ENCODE measurements around the gene PCGF2. TPM values are rescaled to one million over a fixed set of nuclear protein-coding genes. Genes with fewer than 3 reads are reported as not detected.

Gene PCGF2
- total and polyA plus RNA-seq, 9 of the 15 experiments (the other 6 are each of a cell fraction or from before 2014, with no cell fraction given) = 1.3 to 33.4 (median 7.0) TPM

DNA sequence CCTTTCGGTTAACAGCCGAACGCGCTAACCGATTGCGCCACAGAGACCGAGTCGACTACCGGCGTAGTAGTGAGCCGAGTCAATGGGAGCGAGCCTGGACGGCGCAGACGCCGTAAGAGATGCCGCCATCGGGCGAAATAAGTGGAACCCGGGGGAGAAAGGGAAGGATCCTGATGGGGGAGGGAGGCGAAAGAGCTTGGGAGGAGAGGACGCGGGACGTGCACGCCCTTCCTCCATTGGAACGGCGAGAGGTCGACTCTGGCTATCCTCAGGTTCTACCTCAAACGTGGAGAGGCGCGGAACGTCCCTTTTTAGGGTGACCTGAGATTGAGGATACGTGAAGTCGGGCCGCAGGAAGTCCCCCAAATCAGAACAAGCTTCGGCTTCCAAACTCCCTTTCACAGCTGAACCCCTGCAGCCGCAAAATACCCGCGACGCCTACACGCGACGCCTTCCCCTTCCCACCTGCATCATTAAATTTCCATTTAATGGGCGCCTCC lies 3.7 kb upstream of the PCGF2 start (continued):
- TF ChIP-seq HDAC6 (IDR thresholded peaks at IDR 0.05; ENCODE audit: low read depth, low read length) (no peak), PHF20 (IDR thresholded peaks at IDR 0.05; ENCODE audit: partially characterized antibody) (peak; percentile 66), SRF (CRISPR knock-in tag; IDR thresholded peaks at IDR 0.05) (0 out of 4 replicates have a peak, but pooled peaks of 1 of the 2 experiments have one; percentile 25), ZNF408 (CRISPR knock-in tag; IDR thresholded peaks at IDR 0.05; ENCODE audit: low read depth) (no peak), NFE2L1 (tag; IDR thresholded peaks at IDR 0.05; ENCODE audit: borderline replicate concordance, low read depth) (no peak), FOS (IDR thresholded peaks at IDR 0.05; ENCODE audit: extremely low read depth, insufficient read length) (peak; percentile 4), MAZ (CRISPR knock-in tag; conservative IDR thresholded peaks at IDR 0.05 in 1 of 2, IDR thresholded peaks at IDR 0.05 in 1 of 2) (peak in 1 of 2 experiments; percentile 27; a peak in 1 of 4 replicates), CCAR2 (IDR thresholded peaks at IDR 0.05; ENCODE audit: low read depth, low read length) (no peak), RBFOX2 (IDR thresholded peaks at IDR 0.05; ENCODE audit: low read depth, low read length) (peak; percentile 60), ZNF12 (CRISPR knock-in tag; IDR thresholded peaks at IDR 0.05) (0 out of 2 replicates have a peak, but pooled peaks have one; percentile 18), CC2D1A (IDR thresholded peaks at IDR 0.05) (no peak), PHB2 (IDR thresholded peaks at IDR 0.05; ENCODE audit: low read depth) (no peak; the same call in 1 of the 2 replicates)
- TF ChIP-seq, protein P1, sequence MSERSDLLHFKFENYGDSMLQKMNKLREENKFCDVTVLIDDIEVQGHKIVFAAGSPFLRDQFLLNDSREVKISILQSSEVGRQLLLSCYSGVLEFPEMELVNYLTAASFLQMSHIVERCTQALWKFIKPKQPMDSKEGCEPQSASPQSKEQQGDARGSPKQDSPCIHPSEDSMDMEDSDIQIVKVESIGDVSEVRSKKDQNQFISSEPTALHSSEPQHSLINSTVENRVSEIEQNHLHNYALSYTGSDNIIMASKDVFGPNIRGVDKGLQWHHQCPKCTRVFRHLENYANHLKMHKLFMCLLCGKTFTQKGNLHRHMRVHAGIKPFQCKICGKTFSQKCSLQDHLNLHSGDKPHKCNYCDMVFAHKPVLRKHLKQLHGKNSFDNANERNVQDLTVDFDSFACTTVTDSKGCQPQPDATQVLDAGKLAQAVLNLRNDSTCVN (CRISPR knock-in tag; IDR thresholded peaks at IDR 0.05) = no peak
- TF ChIP-seq, protein P2, sequence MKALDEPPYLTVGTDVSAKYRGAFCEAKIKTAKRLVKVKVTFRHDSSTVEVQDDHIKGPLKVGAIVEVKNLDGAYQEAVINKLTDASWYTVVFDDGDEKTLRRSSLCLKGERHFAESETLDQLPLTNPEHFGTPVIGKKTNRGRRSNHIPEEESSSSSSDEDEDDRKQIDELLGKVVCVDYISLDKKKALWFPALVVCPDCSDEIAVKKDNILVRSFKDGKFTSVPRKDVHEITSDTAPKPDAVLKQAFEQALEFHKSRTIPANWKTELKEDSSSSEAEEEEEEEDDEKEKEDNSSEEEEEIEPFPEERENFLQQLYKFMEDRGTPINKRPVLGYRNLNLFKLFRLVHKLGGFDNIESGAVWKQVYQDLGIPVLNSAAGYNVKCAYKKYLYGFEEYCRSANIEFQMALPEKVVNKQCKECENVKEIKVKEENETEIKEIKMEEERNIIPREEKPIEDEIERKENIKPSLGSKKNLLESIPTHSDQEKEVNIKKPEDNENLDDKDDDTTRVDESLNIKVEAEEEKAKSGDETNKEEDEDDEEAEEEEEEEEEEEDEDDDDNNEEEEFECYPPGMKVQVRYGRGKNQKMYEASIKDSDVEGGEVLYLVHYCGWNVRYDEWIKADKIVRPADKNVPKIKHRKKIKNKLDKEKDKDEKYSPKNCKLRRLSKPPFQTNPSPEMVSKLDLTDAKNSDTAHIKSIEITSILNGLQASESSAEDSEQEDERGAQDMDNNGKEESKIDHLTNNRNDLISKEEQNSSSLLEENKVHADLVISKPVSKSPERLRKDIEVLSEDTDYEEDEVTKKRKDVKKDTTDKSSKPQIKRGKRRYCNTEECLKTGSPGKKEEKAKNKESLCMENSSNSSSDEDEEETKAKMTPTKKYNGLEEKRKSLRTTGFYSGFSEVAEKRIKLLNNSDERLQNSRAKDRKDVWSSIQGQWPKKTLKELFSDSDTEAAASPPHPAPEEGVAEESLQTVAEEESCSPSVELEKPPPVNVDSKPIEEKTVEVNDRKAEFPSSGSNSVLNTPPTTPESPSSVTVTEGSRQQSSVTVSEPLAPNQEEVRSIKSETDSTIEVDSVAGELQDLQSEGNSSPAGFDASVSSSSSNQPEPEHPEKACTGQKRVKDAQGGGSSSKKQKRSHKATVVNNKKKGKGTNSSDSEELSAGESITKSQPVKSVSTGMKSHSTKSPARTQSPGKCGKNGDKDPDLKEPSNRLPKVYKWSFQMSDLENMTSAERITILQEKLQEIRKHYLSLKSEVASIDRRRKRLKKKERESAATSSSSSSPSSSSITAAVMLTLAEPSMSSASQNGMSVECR (CRISPR knock-in tag; IDR thresholded peaks at IDR 0.05) = 0 out of 2 replicates have a peak, but pooled peaks have one; percentile 14
- TF ChIP-seq, protein P3, sequence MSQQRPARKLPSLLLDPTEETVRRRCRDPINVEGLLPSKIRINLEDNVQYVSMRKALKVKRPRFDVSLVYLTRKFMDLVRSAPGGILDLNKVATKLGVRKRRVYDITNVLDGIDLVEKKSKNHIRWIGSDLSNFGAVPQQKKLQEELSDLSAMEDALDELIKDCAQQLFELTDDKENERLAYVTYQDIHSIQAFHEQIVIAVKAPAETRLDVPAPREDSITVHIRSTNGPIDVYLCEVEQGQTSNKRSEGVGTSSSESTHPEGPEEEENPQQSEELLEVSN (IDR thresholded peaks at IDR 0.05; ENCODE audit: borderline replicate concordance in 1 of 2, extremely low read depth in 1 of 2, insufficient read depth in 1 of 2, insufficient read length in 1 of 2, low read depth in 1 of 2, low read length in 1 of 2, poor library complexity in 1 of 2, severe bottlenecking in 1 of 2) = peak in 1 of 2 experiments; percentile 4
- TF ChIP-seq, protein P4, sequence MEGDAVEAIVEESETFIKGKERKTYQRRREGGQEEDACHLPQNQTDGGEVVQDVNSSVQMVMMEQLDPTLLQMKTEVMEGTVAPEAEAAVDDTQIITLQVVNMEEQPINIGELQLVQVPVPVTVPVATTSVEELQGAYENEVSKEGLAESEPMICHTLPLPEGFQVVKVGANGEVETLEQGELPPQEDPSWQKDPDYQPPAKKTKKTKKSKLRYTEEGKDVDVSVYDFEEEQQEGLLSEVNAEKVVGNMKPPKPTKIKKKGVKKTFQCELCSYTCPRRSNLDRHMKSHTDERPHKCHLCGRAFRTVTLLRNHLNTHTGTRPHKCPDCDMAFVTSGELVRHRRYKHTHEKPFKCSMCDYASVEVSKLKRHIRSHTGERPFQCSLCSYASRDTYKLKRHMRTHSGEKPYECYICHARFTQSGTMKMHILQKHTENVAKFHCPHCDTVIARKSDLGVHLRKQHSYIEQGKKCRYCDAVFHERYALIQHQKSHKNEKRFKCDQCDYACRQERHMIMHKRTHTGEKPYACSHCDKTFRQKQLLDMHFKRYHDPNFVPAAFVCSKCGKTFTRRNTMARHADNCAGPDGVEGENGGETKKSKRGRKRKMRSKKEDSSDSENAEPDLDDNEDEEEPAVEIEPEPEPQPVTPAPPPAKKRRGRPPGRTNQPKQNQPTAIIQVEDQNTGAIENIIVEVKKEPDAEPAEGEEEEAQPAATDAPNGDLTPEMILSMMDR (IDR thresholded peaks at IDR 0.05 in 2 of 3, conservative IDR thresholded peaks at IDR 0.05 in 1 of 3; ENCODE audit: insufficient read depth in 2 of 3, low read depth in 1 of 3, low read length in 3 of 3) = peak in 1 of 3 experiments; percentile 6; a peak in 1 of 6 replicates
- TF ChIP-seq, protein P5, sequence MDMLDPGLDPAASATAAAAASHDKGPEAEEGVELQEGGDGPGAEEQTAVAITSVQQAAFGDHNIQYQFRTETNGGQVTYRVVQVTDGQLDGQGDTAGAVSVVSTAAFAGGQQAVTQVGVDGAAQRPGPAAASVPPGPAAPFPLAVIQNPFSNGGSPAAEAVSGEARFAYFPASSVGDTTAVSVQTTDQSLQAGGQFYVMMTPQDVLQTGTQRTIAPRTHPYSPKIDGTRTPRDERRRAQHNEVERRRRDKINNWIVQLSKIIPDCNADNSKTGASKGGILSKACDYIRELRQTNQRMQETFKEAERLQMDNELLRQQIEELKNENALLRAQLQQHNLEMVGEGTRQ (CRISPR knock-in tag; IDR thresholded peaks at IDR 0.05) = no peak

Data from K562 (cell line).